KG1 (cell line): ENCODE measurements around the gene ZNF804A.

ENCODE experiments used
- DNase-seq: peaks from one replicate; lab custom pipeline; 2025; lab: John Stamatoyannopoulos, UW

The ZNF804A gene

GRCh38 chr2:184598316-184599053, at the start of gene ZNF804A:
Gene ZNF804A (plus strand): TSS chr2:184598529. CDS start chr2:184598960, 431 bp downstream.
- no peak for DNase-seq

DNA sequence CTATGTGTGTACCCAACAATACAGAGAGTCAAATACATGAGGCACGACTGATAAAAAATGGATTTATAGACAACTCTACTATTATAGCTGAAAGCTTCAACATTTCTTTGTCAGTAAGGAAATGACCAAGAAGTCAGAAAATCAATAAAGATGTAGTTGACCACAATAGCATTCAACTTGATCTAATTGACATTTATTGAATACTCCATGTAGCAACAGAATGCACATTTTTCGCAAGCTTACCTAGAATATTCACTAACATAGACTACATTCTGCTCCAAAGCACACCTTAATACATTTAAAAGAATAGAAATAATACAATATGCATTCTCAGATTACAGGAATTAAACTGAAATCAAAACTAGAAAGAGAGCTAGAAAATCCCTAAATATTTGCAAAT, 49.2 kb upstream of the ZNF804A start:
- DNase-seq, result no peak

GRCh38 chr2:184551626-184552025, 46.7 kb upstream of the ZNF804A start:
- DNase-seq, result no peak

- no peak for DNase-seq
Measured at GRCh38 chr2:184554736-184555135, 43.6 kb upstream of the ZNF804A start.

GRCh38 chr2:184555352-184555751, 43.0 kb upstream of the ZNF804A start:
- no peak for DNase-seq

- no peak for DNase-seq
Measured at GRCh38 chr2:184556639-184557038, 41.7 kb upstream of the ZNF804A start.

DNA sequence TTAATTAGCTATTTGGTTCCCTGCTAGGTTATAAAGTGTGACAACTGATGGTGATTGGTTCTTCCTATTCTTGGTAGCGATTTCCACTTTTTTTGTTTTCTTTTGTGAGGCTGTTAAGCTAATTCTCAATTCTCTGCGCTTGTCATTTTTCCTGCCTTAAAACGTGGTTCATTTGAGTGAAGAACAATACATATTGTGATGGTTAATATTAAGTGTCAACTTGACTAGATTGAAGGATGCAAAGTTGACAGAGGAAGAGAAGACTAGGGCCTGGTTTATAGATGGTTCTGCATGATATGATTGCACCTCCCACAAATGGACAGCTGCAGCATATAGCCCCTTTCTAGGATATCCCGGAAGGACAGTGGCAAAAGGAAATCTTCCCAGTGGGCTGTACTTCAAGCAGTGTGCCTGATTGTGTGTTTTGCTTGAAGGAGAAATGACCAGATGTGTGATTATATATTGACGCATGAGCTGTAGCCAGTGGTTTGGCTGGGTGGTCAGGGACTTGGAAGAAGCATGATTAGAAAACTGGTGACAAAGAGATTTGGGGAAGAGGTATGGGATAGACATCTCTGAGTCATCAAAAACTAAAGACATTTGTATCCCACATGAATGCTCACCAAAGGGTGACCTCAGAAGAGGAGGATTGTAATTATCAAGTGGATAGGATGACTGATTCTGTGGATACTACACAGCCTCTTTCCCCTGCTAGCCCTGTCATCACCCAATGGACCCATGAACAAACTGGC, 39.4 kb upstream of the ZNF804A start:
- DNase-seq, result no peak

GRCh38 chr2:184560603-184561002, 37.7 kb upstream of the ZNF804A start:
- DNase-seq, result no peak

- peak; percentile 31 for DNase-seq
Measured at GRCh38 chr2:184562532-184562931, 35.8 kb upstream of the ZNF804A start.

DNA sequence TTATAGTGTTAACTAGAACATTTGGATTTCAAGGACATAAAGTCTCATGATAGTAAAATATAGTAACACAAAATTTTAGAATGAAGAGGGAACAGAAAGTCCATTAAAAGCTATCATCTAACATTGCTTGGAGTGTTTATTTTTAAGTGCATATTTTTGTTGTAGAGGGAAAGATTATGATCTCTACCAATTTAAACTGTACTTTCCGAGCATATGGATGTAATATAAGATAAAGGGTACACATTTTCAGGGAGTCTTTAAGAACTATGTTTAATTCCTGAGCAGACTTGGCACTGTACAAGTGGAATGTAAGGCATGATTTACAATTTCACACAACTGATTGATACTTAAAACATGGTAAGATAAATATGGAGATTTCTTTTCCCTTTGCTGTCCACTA, 34.2 kb upstream of the ZNF804A start:
- no peak for DNase-seq

DNA sequence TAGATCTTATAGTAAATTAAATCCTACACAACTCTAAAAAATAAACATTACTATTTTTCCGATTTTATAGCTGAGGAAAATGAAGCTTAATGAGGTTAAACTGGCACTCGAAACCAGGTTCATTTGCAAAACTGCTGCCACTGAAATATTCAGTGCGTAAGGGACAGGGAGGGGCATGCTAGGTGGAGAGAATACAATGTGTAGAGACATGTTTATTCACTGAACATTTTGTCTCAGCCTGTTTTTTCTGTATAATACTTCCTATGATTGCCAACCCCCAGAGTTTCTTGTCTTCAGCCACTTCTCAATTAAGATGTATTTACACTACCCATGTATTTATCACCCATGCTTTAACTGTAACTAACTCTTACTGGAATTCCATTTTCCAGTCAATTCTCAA, 31.6 kb upstream of the ZNF804A start:
- DNase-seq, result no peak

DNA sequence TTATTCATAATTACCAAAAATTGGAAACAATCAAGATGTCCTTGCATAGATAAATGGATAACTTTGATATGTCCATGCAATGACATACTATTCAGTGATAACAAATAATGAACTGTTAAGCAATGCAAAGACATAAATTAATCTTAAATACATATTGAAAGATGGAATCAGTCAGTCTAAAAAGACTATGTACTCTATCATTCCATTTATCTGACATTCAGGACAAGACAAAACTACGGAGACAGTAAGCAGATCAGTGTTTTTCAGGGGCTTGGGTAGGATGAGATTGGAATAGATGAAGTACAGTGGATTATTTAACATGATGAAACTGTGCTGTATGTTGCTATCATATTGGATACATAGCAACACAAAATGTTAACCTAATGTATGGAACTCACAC, 21.3 kb upstream of the ZNF804A start:
- DNase-seq, result no peak

GRCh38 chr2:184577743-184578142, 20.6 kb upstream of the ZNF804A start:
- DNase-seq, result peak; percentile 16

DNA sequence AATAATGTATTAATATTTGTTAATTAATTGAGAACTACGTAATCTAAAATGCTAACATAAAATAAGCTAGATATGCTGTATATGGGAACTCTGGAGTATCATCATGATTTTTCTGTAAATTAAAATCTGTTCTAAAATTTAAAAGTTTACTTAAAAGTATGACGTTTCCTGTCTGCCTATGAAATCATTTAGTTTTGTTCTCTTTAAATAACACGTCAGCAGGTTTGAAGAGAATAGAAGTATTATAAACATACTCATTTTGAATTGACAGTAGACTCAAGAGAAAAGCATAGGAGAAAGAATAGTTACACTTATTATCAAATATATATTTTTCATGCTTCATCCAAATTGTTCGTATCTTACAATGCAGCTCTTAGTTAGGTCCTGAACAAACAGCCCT, 19.1 kb upstream of the ZNF804A start:
- DNase-seq, result no peak

- no peak for DNase-seq
Measured at GRCh38 chr2:184581391-184581790, 16.9 kb upstream of the ZNF804A start.

DNA sequence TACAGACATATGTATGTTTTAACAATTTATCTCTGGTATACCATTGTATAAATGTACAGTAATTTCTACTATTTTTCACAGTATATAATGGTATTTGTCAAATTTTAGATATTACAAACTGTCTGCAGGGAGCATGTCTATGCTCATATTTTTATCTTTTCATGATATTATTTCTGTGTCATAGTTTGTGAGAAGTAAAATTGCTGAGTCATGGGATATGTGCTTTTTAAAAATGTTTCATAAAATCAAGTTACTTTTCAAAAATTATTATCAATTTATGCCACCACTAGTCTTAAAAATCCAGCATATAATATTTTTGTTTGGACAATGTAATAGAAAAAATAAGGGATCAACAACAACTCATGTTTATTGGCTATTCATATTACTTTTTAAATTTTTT, 9.1 kb upstream of the ZNF804A start:
- DNase-seq, result no peak

DNA sequence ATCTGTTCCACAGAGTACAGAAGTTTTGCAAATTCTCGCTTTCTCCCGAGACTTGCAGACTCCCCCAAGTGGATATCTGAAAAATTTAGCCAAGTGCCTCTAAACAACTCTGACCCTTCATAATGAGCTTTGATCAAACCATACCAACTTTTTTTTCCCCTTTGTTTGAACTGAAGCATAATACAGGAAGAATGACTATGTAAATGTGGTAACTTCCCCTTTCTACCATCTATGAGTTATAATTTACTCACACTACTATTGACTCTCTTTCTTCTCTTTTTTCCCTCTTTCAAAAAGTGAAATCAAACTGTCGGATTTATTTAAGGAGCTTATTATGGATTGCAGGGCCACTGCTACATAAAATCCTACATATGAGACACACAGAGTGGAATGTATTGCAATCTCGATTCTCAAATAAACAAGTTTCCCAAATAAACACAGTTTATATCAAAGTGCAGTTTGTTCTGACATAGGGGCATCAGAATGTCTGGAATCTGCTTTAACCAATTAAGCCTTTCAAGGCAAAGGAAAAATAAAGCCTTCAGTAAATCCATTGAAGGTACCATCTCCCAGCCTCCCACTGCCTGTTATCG, 1.4 kb upstream of the ZNF804A start:
- peak; percentile 64 for DNase-seq

GRCh38 chr2:184597571-184597991, 748 bp upstream of the ZNF804A start:
- DNase-seq, result peak; percentile 60

GRCh38 chr2:184598002-184598315, 370 bp upstream of the ZNF804A start:
- peak; percentile 49 for DNase-seq

DNA sequence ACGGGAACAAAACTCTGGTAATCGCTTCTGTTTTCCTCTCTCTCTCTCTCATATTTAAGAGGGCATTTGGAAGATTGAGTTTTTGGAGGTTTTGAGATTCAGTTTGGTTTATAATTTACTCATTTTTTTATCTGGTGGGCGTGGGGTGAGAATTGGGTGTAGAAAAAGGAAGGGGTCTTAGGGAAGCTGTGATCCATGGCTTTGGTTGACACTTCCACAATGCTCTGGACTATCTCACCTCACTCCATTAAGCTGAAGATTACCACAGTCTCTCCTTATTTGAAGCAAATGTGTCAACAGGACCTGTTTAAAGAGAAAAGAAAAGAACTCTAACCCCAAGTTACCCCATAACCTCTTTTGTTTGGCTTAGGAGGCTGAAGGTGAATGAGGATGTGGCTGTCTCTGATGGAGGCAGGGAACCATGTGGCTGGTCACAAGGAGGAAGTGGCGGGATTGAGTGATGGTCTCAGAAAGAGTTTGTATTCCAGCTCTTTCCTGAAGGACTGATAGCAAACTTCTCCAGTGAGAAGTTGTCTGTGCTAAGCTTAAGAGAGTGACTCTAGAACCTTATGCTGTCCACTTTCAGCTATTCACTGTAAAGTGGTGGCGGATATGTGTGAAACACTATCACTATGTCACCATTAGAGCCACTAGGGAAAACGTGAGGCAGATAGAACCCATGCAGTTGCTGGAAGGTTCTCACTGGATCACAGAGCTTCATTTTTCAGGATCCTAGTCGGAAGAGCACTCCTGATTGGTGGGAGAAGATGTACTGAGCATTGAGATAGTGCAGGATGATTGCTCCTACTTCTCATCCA, 934 bp downstream of the ZNF804A start:
- peak; percentile 52 for DNase-seq

DNA sequence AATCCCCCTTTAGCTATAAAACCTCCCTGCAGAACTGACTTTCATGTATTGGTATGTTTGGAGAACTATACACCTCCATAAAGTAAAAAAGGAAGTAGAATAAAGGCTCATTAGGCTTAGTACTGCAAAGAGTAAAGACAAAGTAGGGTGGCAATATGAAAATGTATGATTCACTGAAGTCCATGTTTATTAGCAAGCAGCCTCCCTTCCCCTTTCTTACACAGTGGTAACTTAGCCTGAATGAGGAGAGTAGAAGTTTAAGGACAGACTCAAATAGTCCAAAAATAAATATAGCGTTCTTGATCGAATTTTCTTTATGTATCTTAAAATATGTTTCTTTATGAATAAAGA, 1.5 kb downstream of the ZNF804A start:
- DNase-seq, result peak; percentile 52

DNA sequence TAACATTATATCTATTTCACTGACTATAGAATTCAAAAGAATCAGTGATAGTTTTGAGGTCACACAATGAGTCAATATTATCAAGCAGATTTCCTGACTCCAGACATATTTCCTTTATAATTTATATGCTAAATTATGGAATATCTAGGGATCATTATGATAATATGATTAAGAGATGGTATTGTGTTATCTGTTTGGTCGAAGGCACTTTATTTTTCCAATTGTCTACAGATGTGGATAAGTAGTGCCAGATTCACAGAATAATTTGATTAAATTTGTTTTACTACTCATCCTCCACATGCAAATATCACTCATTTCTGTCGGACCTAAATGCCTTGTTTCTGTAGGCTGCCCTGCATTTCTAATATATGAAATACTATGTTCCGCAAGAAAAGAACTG, 4.4 kb downstream of the ZNF804A start:
- no peak for DNase-seq

GRCh38 chr2:184610891-184611290, 12.6 kb downstream of the ZNF804A start:
- DNase-seq, result no peak
